Lung (tissue), 12 donors: ENCODE results near the gene KCNC1. TPM values are rescaled to one million over a fixed set of nuclear protein-coding genes. Genes with fewer than 3 reads are reported as not detected.

Experiments used
- ATAC-seq: fragments of 200-7000 bp; cut with Tn5 transposase; one replicate; pipeline ENCODE4 v1.9.1; 2020; ENCODE audit warnings: moderate number of reproducible peaks; ENCODE audit not compliant: insufficient read depth, low FRiP score
- DNase-seq, 3 donors: peaks; one replicate each; pipeline ENCODE4 v3.0.0-alpha.2; 2013 to 2017
- H3K27ac ChIP-seq, 2 donors: one replicate each; pipeline ENCODE4 v1.5.1; 2013; ENCODE audit warnings: mild to moderate bottlenecking in 2 of 2, moderate library complexity in 2 of 2, control low read depth in 1 of 2, inconsistent platforms in 1 of 2, low read depth in 1 of 2, low read length in 1 of 2
- H3K27me3 ChIP-seq, 3 donors: one replicate each; pipeline ENCODE4 v1.5.1; 2013; ENCODE audit warnings: low read length in 2 of 3; ENCODE audit not compliant: control insufficient read depth in 3 of 3, insufficient read depth in 3 of 3
- H3K36me3 ChIP-seq, 4 donors: one replicate each; pipeline ENCODE4 v1.5.1; 2013; ENCODE audit warnings: low read length in 4 of 4, mild to moderate bottlenecking in 1 of 4, moderate library complexity in 1 of 4; ENCODE audit not compliant: control insufficient read depth in 4 of 4, insufficient read depth in 4 of 4
- H3K4me1 ChIP-seq, 5 donors: one replicate each; pipeline ENCODE4 v1.5.1; 2013; ENCODE audit warnings: low read length in 5 of 5, mild to moderate bottlenecking in 2 of 5, moderate library complexity in 1 of 5; ENCODE audit not compliant: control insufficient read depth in 5 of 5, insufficient read depth in 5 of 5
- H3K4me3 ChIP-seq: one replicate; pipeline ENCODE4 v1.5.1; 2013; ENCODE audit warnings: mild to moderate bottlenecking, control low read depth, moderate library complexity
- H3K9ac ChIP-seq, 2 donors: one replicate each; pipeline ENCODE4 v1.5.1; 2013; ENCODE audit warnings: low read length in 2 of 2, control low read depth in 1 of 2; ENCODE audit not compliant: insufficient read depth in 1 of 2
- H3K9me3 ChIP-seq, 4 donors: one replicate each; pipeline ENCODE4 v1.5.1; 2013; ENCODE audit warnings: low read length in 3 of 4, mild to moderate bottlenecking in 1 of 4, moderate library complexity in 1 of 4; ENCODE audit not compliant: control insufficient read depth in 4 of 4, insufficient read depth in 3 of 4
- WGBS, 2 donors: extraction: QIAGEN DNeasy Blood & Tissue Kit; methylation state at CpG; one replicate each; pipeline ENCODE4 v1.1.7; 2013; 5-methylcytosine and 5-hydroxymethylcytosine counted together
- polyA plus RNA-seq, 2 donors: library from polyadenylated mRNA; stranded (reverse); fragments of 200-250 nt; gene quantifications; one replicate each; pipeline ENCODE4 v1.2.1, GENCODE V29; 2013
- total RNA-seq, 2 donors: library from RNA; depleted of rRNA in 1 of 2; stranded (reverse); fragments of >200 nt in 1 of 2; gene quantifications; one replicate each; pipeline ENCODE4 v1.2.1, GENCODE V29; 2014 to 2021
- TF ChIP-seq, protein P1 (sequence below): IDR thresholded peaks from 2 replicates; pipeline ENCODE4 v1.5.1; 2012; ENCODE audit warnings: mild to moderate bottlenecking; ENCODE audit errors: control extremely low read depth, extremely low read depth
- donor health status: control.
- donor health status: control.
- donor health status: Bipolar disorder and iron deficiency.
- donor health status: healthy.
- donor health status: DM: yes; HTN: yes; CAD: no.

KCNC1 gene
- total and polyA plus RNA-seq, 4 donors = 0.01 TPM; not detected in 3

DNA sequence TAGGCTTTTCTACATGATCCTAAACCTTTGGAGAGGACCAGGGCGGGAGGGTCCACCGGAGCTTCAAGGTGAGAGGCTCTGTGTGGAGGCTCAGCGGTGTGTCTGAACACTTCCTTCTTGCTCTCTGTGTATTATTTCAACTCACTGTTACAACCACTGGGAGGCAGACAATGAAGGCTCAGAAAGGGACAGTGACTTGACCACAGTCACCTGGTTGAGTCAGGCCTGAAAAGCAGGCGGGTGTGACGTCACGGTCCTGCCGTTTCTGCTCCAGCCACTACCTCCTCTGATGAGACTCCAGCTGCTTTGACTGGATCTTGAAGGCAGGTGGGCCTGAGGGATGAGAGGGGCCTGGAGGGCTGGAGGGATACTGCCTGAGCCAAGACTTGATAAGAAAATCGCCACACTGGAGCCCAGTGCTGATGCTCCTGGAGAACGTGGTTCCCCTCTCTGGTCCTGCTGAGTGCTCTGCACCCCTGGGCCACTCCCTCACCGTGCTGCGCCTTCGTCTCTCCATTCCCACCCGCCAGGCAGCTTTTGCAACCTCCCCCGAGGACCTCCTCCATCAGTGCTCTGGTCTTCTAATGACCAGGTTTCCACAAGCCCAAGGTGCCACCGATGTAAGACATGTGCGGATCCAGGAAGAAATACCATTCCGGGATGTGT is 27.9 kb downstream of the KCNC1 start:
- Histone ChIP-seq H3K27me3 (no peaks in the 10 kb centered on the region), H3K27ac (no peak overlapping the region), H3K36me3 (no peaks in the 10 kb centered on the region), H3K9me3 (no peaks in the 10 kb centered on the region), H3K4me3 (no peak overlapping the region), H3K9ac (no peak overlapping the region), H3K4me1 (no peaks in the 10 kb centered on the region)
- ATAC-seq (no peak), DNase-seq (no peak)
- TF ChIP-seq, protein P1, sequence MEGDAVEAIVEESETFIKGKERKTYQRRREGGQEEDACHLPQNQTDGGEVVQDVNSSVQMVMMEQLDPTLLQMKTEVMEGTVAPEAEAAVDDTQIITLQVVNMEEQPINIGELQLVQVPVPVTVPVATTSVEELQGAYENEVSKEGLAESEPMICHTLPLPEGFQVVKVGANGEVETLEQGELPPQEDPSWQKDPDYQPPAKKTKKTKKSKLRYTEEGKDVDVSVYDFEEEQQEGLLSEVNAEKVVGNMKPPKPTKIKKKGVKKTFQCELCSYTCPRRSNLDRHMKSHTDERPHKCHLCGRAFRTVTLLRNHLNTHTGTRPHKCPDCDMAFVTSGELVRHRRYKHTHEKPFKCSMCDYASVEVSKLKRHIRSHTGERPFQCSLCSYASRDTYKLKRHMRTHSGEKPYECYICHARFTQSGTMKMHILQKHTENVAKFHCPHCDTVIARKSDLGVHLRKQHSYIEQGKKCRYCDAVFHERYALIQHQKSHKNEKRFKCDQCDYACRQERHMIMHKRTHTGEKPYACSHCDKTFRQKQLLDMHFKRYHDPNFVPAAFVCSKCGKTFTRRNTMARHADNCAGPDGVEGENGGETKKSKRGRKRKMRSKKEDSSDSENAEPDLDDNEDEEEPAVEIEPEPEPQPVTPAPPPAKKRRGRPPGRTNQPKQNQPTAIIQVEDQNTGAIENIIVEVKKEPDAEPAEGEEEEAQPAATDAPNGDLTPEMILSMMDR = no peak
- 88 to 91% methylated on average over 17 of the region's 17 CpGs for WGBS, 2 donors

DNA sequence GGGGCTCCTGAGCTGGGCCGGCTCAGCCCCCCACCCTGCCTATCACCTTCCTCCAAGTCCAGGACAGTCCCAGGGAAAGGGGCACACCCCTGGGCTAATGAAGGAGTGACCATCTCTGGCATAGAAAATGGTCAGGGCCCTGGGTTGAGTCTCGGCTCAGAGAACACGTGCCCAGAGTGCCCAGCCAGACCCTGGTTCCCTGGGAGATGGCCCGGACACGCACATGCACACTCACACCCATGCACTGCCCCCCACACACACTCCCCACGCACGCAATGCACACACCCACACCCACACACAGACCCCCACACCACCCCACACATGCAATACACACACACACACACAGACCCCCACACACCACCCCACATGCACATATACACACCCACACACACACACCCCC is 28.7 kb downstream of the KCNC1 start:
- 85 to 86% methylated on average over 7 of the region's 7 CpGs for WGBS, 2 donors

DNA sequence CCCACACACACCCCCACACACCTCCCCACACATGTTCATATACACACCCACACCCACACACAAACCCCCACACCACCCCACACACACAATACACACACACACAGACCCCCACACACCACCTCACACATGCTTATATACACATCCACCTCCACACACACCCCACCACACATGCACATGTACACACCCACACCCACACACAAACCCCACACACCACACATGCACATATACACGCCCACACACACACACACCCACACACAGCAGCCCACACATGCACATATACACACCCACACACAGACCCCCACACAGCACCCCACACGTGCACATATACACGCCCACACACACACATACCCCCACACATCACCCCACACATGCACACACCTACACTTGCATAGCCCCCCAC is 29.1 kb downstream of the KCNC1 start:
- no peaks in the 10 kb centered on the region for H3K4me1 ChIP-seq
- TF ChIP-seq, protein P1 = no peak
- no peak overlapping the region for H3K27ac ChIP-seq
- H3K9ac ChIP-seq = no peak overlapping the region
- no peaks in the 10 kb centered on the region for H3K27me3 ChIP-seq
- ATAC-seq (no peak), DNase-seq (no peak)
- H3K9me3 ChIP-seq = no peaks in the 10 kb centered on the region
- no peaks in the 10 kb centered on the region for H3K36me3 ChIP-seq
- no peak overlapping the region for H3K4me3 ChIP-seq
- WGBS, 2 donors = 59 to 65% methylated on average over 3 of the region's 3 CpGs

More for the DNA sequence above, 28.7 kb downstream of the KCNC1 start:
- ATAC-seq (no peak), DNase-seq (no peak)
- Histone ChIP-seq H3K27ac (no peak overlapping the region), H3K36me3 (no peaks in the 10 kb centered on the region), H3K4me3 (no peak overlapping the region), H3K27me3 (no peaks in the 10 kb centered on the region), H3K9ac (no peak overlapping the region), H3K4me1 (no peaks in the 10 kb centered on the region), H3K9me3 (no peaks in the 10 kb centered on the region)
- TF ChIP-seq, protein P1 = no peak
